Frontal cortex (tissue), 4 donors: Measurements from ENCODE around the gene SYNE3. TPM values are rescaled to one million over a fixed set of nuclear protein-coding genes. Genes with fewer than 3 reads are reported as not detected.

ENCODE experiments used
- DNase-seq, 2 donors: peaks; one replicate each; pipeline ENCODE4 v3.0.0; 2012; ENCODE audit warnings: low spot score in 2 of 2
- FAIRE-seq: peaks from 2 replicates; lab custom pipeline; 2012; peaks lifted over from hg19 to GRCh38; lab: Jason Lieb, UNC
- total RNA-seq: library from RNA; depleted of rRNA; stranded (reverse); fragments of >200 nt; gene quantifications from one replicate; pipeline ENCODE4 v1.2.3, GENCODE V29; 2014
- donor health status: control.
- donor health status: control.
- donor health status: control.

The SYNE3 gene, protein sequence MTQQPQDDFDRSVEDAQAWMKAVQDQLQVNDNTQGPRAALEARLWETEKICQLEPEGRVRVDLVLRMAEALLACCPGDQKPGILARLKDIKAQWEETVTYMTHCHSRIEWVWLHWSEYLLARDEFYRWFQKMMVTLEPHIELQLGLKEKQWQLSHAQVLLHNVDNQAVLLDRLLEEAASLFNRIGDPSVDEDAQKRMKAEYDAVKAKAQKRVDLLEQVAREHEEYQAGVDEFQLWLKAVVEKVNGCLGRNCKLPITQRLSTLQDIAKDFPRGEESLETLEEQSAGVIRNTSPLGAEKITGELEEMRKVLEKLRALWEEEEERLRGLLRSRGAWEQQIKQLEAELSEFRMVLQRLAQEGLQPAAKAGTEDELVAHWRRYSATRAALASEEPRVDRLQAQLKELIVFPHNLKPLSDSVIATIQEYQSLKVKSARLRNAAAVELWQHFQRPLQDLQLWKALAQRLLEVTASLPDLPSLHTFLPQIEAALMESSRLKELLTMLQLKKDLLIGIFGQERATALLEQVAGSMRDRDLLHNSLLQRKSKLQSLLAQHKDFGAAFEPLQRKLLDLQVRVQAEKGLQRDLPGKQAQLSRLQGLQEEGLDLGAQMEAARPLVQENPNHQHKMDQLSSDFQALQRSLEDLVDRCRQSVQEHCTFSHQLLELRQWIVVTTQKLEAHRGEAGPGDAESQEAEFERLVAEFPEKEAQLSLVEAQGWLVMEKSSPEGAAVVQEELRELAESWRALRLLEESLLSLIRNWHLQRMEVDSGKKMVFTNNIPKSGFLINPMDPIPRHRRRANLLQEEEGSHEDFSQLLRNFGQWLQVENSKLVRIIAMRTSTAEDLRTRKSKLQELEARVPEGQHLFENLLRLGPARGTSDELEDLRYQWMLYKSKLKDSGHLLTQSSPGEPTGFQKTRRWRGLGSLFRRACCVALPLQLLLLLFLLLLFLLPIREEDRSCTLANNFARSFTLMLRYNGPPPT
- 1.2 TPM for total RNA-seq

DNA sequence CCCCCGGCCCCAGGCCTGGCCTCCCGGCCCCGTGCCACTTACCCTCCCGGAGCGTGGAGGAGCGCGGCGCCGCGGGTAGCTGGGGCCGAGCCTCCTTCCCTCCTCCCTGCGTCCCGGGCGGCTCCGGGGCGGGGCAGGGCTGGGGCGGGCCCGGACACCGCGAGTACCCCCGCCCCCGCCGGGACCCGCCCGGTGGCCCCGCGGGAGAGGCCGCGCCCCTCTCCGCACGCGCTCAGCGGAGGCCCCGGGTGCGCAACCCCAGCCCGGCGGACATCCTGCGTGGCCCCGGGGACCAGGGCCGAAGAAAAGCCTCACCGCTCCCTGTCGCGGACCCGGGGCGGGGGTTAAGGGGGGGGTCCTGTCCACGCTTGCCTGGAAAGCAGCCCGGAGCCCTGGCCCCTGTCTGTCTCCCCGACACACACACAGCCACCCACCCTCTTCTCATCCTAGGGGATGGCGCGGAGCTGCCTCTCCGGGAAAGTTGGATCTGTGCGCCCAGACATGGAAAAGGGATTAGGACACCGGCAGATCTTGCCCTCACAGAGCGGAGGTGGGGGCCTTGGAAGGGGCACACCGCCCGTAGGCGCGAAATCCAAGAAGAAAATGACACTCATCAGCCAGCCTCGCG, at the start of gene SYNE3:
SYNE3 (minus strand) TSS at position 97 of the 628 bp plus-strand sequence. CDS start 40,829 bp downstream, outside the sequence.
- DNase-seq: peak; percentile 78 to 79
- no peak for FAIRE-seq

DNA sequence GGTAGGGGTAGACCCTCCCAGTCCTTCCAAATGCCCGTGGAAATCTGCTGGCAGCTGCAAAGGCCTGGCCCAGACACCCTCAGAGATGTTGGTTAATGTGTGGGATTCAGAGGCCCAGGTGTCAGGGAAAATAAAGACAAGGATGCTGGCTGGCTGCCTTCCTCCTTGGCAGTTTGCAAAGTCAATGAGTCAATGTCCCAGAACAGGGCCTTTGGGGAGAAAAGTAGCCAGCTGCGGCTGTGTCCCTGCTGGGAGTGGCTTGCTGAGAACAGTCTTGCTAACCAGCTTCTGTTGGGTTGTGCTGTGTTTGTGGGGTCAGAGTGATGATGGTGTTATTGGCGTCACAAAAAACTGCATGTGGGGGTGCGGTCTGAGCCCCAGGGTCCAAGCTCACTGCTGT, 47.6 kb upstream of the SYNE3 start:
- no peak for FAIRE-seq
- DNase-seq: no peak

DNA sequence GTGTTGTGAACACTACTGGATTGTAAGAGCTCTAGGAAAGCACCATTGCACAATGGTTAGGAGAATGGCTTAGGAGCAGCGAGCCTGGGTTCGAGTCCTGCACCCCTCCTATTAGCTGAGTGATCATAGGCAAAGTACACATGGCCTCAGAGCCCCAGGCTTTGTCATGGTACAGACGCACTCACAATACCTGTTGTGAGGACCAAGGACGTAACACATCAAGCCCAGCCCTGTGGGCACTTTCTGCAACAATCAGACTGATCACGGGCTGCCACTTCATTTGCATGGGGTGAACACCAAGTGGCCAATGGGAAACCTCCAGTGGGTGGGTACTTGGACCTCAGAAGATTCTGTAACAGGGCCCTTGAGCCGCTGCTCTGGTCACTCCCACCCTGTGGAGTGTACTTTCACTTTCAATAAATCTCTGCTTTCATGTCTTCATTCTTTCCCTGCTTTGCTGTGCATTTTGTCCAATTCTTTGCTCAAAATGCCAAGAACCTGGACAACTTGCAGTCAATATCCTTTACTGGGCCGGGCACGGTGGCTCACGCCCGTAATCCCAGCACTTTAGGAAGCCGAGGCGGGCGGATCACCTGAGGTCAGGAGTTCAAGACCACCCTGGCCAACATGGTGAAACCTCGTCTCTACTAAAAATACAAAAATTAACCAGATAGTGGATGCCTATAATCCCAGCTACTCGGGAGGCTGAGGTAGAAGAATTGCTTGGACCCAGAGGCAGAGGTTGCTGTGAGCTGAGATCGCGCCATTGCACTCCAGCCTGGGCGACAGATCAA, 46.6 kb upstream of the SYNE3 start:
- FAIRE-seq (no peak), DNase-seq (no peak)

DNA sequence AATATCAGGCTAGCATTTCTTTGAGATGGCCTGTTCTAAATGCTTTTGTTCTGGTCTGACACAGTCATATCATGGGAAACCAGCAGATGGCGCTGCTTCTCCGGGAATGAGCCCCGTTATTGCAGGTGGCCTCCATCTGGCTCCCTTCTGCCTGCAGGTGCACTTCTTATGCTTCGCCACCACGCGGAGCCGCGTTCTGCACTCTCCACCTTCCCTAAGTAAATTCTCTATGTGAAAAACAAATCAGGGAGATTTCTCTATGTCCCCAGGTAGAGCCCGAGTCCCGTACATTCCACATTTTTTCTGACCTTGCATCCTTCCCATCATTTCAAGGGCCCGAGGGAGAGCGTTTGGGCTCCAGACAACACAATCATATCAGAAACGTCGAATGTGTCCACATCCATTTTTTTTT, 44.6 kb upstream of the SYNE3 start:
- DNase-seq: peak; percentile 40 to 76

DNA sequence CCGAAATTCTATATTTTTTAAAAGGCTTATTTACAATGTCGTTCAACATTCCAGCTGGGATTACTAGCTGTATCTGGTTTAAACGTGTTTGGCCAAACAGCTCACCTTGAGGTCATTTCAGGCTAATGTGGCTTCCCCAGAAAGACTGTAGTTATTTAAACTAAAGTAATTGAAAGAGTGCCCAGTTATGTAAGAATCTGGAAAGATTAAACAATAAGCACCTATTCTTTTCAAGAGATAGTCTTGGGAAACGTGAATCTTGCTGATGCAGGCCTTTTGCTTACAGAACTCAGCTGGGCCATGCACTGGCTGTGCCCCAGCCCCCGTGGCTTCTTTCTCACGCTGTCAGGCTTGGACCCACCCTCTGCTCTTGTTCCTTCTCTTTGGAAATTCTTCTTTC, 42.8 kb upstream of the SYNE3 start:
- DNase-seq (no peak), FAIRE-seq (no peak)

More for the DNA sequence above, 44.6 kb upstream of the SYNE3 start:
- no peak for FAIRE-seq

DNA sequence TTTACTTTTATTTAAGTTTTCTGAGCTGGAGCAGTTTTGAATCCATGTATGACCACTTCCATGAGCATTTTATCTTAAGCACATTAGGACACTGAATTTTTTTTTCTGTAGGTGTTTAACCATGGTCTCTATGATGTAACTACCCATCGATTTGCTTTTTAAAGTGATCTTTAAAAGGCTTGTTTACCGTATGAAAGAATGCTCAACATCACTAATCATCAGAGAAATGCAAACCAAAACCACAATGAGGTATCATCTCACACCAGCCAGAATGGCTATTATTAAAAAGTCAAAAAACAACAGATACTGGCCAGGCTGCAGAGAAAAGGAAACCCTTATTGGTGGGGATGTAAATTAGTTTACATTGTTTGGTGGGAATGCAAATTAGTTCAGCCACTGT, 41.4 kb upstream of the SYNE3 start:
- DNase-seq (no peak), FAIRE-seq (no peak)

DNA sequence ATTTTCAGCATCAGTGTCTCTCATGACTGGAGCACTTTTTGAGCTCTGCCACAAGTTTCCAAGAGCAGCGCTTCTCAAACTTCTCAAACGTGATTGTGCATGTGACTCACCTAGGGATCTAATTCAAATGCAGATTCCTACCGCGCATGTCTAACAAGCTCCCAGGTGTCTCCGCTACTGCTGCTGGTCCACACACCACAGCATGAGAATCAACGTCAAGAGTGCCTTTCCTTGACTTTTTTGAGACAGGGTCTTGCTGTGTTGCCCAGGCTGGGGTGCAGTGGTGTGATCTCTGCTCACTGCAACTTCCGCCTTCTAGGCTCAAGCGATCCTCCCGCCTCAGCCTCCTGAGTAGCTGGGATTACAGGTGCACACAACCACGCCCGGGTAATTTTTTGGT, 40.8 kb upstream of the SYNE3 start:
- no peak for FAIRE-seq
- no peak for DNase-seq

DNA sequence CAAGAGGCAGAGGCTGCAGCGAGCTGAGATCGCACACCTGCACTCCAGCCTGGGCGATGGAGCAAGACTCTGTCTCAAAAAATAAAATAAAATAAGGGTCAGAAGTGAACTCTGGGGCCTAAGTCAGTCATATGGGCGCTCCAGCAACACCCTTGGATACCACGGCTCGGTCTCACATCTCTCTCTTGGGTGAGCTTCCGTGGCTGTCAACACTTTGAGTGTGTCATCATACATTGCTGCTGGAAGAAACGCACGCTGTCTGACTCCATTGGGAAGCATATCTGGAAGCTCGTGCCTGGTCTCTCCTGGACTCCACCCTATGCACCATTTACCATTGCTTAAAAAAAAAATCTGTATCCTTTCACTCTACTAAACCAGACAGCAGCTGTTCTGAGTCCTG, 38.6 kb upstream of the SYNE3 start:
- FAIRE-seq: no peak
- no peak for DNase-seq

DNA sequence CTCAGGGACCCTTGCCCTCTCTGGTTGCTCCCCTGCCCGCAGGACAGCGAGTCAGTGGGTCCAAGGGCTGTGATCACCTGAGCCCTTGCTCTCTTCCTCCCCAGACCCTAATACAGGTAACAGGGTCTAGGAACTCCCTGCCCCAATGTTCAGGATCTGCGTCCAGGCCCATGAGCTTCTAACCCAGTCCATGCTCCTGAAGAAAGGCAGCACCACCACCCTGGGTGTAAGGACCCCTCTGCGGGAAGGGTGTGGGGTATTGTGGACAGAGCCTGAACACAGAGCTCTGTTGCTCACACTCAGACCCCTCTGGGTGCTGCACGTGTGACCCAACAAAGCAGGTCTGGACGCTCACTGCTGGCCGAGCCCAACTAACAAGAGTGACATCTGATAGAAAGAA, 36.7 kb upstream of the SYNE3 start:
- no peak for FAIRE-seq
- DNase-seq: no peak

DNA sequence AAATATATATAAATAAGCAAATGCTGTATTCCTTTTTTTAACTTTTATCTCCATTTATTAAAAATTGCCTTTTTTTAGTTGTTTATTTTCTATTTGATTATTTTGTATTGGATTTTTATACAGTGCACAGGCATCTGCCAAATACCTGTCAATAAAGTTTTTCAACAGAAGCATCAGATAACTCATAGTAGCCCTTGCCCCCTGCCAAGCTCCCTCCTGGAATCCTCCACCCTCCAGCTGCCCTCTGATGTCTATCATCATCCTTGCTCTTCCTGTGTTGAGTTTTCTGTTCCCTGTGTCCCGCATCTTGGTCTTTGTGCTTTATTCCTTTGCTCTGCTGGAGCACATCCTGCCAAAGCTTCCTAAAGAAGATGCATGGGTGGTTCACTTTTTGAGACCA, 35.0 kb upstream of the SYNE3 start:
- FAIRE-seq (no peak), DNase-seq (no peak)

DNA sequence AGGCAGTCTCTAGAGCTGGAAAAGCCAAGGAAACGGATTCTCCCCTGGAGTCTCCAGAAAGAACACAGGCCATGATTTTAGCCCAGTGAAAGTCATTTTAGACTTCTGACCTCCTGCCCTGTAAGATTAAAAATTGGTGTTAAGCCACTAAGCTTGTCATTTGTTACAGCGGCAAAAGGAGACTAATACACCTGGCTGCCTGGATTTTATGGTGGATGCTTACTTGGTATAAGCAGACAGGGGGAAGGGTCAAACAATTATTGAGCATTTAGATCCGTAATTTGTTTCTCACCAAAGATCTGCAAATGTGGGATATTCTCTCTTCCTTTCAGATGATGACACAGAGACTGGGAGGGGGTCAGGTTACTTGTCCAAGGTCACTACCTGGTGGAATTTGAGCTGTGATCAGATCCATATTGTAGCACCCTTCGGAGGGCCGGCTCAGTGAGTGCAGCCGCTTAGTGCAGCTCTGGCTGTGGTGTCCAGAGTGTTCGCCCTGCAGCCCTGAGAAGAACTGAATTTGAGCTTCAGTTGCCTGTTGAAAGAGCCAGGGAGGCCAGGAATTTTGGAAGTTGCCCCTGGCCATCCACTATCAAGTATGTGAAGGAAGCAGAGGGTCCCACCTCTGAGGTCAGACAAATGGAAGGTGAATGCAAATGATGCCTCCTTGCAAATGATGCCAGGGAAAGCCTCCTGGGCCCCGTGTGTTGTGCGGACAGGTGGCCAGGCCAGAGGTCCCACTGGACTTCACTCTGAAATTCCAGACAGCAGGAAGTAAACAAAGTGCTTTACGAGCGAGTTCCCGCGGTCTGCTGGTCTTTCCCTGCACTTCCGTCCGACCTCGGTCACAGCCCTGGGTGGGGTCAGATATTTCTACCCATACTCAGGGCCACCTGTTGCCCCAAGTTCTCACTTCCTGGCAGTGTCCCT, 33.5 kb upstream of the SYNE3 start:
- FAIRE-seq: no peak
- no peak for DNase-seq

DNA sequence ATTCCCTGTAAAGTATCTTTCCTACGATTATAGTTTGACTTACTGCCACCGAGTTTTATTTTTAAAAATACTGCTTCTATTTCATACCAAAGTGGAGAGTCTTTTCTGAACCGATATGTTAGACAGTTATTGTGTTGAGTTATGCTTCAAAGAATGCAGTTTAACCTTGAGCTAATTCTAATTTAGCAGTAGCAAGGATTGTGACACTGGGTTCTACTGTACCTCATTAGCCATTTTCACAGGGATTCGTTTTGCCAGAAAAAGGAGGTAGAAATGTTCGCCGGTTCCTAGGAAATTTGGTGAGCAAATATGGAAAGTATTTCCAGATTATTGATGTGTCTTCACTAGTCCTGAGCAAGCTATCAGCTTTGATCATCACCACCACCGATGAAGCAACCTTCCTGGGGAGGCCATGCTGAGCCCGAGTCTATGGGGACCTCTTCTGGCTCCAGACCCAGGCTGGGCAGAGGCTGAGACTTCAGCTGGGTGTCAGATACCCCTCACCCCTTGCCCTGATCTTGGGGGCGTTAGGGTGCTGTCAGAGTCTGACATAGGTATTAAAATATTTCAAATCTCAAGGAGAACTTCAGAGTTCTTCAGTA, 32.0 kb upstream of the SYNE3 start:
- no peak for DNase-seq
- FAIRE-seq: no peak

DNA sequence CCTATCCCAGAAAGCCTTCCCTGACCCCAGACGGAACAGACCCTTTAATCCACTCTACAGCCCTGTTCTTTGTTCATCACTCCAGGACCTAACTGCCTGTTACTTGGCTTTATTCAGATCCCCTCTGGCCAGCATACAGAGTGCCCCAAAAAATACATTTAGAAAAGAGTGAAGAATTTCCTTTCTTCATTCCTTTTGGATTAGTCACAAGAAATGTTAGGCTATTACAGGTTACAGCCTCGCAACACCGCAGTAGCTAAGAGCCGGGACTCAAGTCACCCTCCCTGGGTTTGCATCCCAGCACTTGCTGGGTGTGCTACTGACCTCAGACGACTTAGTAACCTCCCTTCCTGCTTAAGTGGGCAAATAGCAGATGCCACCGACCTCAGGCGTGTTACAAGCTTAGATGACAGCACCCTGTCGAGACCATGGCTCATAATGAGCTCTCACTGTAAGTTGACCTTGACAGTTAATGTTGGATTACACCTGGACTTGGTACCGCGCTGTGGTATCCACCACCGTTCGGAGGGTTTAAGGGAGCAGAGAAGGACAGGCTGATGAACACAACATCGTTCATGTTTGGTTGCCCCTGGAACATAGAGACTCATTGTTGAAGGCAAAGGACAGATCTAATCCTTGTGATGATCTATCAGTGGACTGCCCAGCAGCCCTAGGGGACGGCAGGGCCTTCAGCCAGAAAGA, 31.3 kb upstream of the SYNE3 start:
- no peak for FAIRE-seq
- no peak for DNase-seq

DNA sequence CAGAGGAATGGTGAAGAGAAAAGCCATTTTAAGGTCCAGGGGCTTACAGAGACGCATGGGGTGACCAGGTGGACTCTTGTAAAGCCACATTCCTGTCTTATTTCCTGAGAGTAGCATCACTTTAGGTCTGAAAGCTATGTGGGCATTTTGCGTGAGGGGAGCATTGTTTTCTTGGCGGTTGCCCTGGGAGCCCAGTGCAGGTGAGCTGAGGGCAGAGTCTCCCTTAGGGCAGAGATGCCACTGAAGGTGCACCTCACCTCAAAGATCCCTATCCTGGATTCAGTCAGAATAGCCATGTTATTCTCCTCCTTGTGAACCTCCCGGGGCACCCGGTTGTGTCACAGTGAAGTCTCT, 30.8 kb upstream of the SYNE3 start:
- no peak for DNase-seq
- FAIRE-seq: no peak

DNA sequence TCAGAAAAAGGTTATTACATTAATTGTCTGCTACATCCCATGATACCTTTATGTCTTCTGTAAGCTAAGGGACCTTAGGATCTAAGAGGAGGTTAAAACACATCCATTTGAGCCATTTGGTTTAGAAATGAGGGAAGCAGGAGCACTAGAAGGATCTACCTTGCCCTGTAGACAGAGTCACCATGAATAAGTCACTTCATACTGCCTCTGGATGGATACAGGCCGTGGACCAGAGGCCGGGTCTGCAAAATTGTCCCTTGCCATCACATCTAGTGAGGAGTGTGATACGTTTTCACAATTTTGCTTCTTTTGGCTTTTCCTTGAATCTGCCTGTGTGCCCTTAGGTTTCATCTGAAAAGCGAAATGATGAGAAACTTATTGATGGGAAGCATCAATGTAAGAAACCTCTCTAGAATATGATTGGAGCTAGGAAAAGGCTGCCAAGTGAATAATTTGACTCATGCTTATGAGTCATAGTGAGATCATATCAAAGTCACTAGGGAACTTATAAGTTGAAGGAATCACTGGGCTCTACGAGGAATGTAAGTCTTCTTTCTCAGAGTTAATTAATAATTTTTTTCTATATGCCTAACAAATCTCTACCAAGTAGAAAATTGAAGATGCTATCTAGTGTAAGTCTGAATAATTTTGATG, 29.2 kb upstream of the SYNE3 start:
- no peak for FAIRE-seq
- DNase-seq: no peak

DNA sequence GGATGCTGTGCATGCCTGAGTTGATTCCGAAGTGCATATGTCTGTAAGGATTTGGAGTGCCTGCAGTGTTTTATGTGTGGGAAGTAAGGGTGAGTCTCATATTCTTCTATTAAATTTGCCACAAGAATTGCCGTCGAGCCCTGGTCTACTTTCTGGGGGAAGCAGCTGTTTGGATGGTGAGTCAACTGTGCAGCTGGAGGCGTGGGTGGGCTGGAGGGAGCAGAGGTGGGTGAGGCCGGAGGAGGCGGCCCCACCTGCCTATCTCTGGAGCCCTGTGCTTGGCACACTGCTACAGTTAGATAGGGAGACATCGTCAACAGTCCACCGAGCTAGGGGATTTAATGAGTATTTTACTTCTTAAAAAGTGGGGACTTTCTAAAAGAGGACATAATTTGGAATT, 28.1 kb upstream of the SYNE3 start:
- FAIRE-seq (no peak), DNase-seq (no peak)

DNA sequence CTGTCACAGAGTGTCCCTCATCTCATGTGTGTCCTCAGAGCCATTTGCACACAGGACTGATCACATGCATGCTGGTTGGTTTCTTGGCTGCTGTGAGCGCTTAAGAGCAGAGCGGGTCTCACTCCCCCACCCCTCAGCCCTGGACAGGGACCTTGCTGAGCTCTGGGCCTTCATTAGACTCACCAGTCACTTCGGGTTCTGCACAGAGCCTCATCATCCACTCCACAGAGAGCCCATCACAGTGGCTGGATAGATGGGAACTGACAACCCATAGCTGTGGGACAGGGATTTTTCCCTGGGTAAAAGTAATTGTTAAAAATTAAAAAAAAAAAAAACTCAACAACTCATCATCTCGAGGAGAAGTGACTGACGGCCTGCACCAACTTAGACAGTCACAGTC, 26.6 kb upstream of the SYNE3 start:
- FAIRE-seq: no peak
- DNase-seq: no peak
